ENCODE results near the gene PTPRJ. TPM values are rescaled to one million over a fixed set of nuclear protein-coding genes. Genes with fewer than 3 reads are reported as not detected.

PTPRJ gene
- polyA plus RNA-seq, 1 donor (not counting 4 experiments of a cell fraction or from before 2014, with no cell fraction given), result 0.84 TPM

- dilution Hi-C loops (cut with MboI; ENCODE audit: extremely low pct_ligation_motif_present, low sequenced_read_pairs), result no loop called here
- H4K20me1 ChIP-seq (ENCODE audit: control insufficient read depth, extremely low read depth, insufficient read depth, low read length), result no peaks in the 10 kb centered on the region
Observed at GRCh38 chr11:48013269-48013901, 33.0 kb downstream of the PTPRJ start.

GRCh38 chr11:48014917-48015316 lies 34.6 kb downstream of the PTPRJ start:
- H3K27ac ChIP-seq (ENCODE audit: control insufficient read depth, insufficient read depth, low read length), result no peak overlapping the region
- no peaks in the 10 kb centered on the region for H3K9me3 ChIP-seq (ENCODE audit: control insufficient read depth, low read depth, low read length)
- H3K36me3 ChIP-seq (ENCODE audit: control insufficient read depth in 2 of 2, extremely low read depth in 1 of 2, insufficient read depth in 2 of 2, low read length in 2 of 2), result no peaks in the 10 kb centered on the region
- H3K27me3 ChIP-seq (ENCODE audit: control insufficient read depth, extremely low read depth, insufficient read depth, low read length), result no peaks in the 10 kb centered on the region
- no peaks in the 10 kb centered on the region for H3K79me2 ChIP-seq (ENCODE audit: control insufficient read depth, insufficient read depth, low read length)
- no peaks in the 10 kb centered on the region for H3K4me1 ChIP-seq (ENCODE audit: control insufficient read depth, extremely low read depth, insufficient read depth, low read length)
- DNase-seq (ENCODE audit: low read depth, low spot score) (no peak), FAIRE-seq (no peak)
- H4K20me1 ChIP-seq (ENCODE audit: control insufficient read depth, extremely low read depth, insufficient read depth, low read length), result peaks cover 3% of the 10 kb centered on the region
- H3K9ac ChIP-seq (ENCODE audit: control insufficient read depth, extremely low read depth, insufficient read depth, low read length), result no peak overlapping the region
- H2AFZ ChIP-seq (ENCODE audit: control insufficient read depth, low read length), result no peak overlapping the region
- no peak overlapping the region for H3K4me2 ChIP-seq (ENCODE audit: control insufficient read depth, extremely low read depth, insufficient read depth, low read depth, low read length)
- H3K9me1 ChIP-seq (ENCODE audit: control insufficient read depth, extremely low read depth, insufficient read depth, low read length), result no peaks in the 10 kb centered on the region
- TF ChIP-seq EZH2 (IDR thresholded peaks at IDR 0.05; ENCODE audit: low read length) (no peak), CTCF (optimal IDR thresholded peaks at IDR 0.05 in 1 of 3, IDR thresholded peaks at IDR 0.05 in 1 of 3, conservative IDR thresholded peaks at IDR 0.05 in 1 of 3; ENCODE audit: extremely low read depth in 1 of 3, insufficient read depth in 2 of 3, low read length in 3 of 3) (no peak)
- no peak overlapping the region for H3K4me3 ChIP-seq (ENCODE audit: control insufficient read depth in 2 of 3, extremely low read depth in 1 of 3, insufficient read depth in 2 of 3, low read depth in 1 of 3, low read length in 3 of 3)
- dilution Hi-C loops (cut with MboI; ENCODE audit: extremely low pct_ligation_motif_present, low sequenced_read_pairs), result no loop called here

More at GRCh38 chr11:48013269-48013901, 33.0 kb downstream of the PTPRJ start:
- H3K79me2 ChIP-seq (ENCODE audit: control insufficient read depth, insufficient read depth, low read length), result no peaks in the 10 kb centered on the region
- no peaks in the 10 kb centered on the region for H3K9me3 ChIP-seq (ENCODE audit: control insufficient read depth, low read depth, low read length)
- H3K4me1 ChIP-seq (ENCODE audit: control insufficient read depth, extremely low read depth, insufficient read depth, low read length), result no peaks in the 10 kb centered on the region
- no peak overlapping the region for H3K4me3 ChIP-seq (ENCODE audit: control insufficient read depth in 2 of 3, extremely low read depth in 1 of 3, insufficient read depth in 2 of 3, low read depth in 1 of 3, low read length in 3 of 3)
- no peak overlapping the region for H3K4me2 ChIP-seq (ENCODE audit: control insufficient read depth, extremely low read depth, insufficient read depth, low read depth, low read length)
- DNase-seq (ENCODE audit: low read depth, low spot score) (no peak), FAIRE-seq (no peak)
- H3K27ac ChIP-seq (ENCODE audit: control insufficient read depth, insufficient read depth, low read length), result no peak overlapping the region
- H3K36me3 ChIP-seq (ENCODE audit: control insufficient read depth in 2 of 2, extremely low read depth in 1 of 2, insufficient read depth in 2 of 2, low read length in 2 of 2), result no peaks in the 10 kb centered on the region
- H3K9ac ChIP-seq (ENCODE audit: control insufficient read depth, extremely low read depth, insufficient read depth, low read length), result no peak overlapping the region
- no peaks in the 10 kb centered on the region for H3K27me3 ChIP-seq (ENCODE audit: control insufficient read depth, extremely low read depth, insufficient read depth, low read length)
- no peaks in the 10 kb centered on the region for H3K9me1 ChIP-seq (ENCODE audit: control insufficient read depth, extremely low read depth, insufficient read depth, low read length)
- no peak for TF ChIP-seq EZH2 (IDR thresholded peaks at IDR 0.05; ENCODE audit: low read length)
- no peak for TF ChIP-seq CTCF (optimal IDR thresholded peaks at IDR 0.05 in 1 of 3, IDR thresholded peaks at IDR 0.05 in 1 of 3, conservative IDR thresholded peaks at IDR 0.05 in 1 of 3; ENCODE audit: extremely low read depth in 1 of 3, insufficient read depth in 2 of 3, low read length in 3 of 3)
- H2AFZ ChIP-seq (ENCODE audit: control insufficient read depth, low read length), result peak overlapping the region; percentile 56
